GM18511 (cell line): ENCODE data around the gene PHACTR3.

Experiments
- ATAC-seq: cut with Tn5 transposase; IDR thresholded peaks from one replicate; pipeline ENCODE4 v1.9.1; 2021; ENCODE audit warnings: mild to moderate bottlenecking, moderate library complexity; ENCODE audit not compliant: unreplicated experiment

The PHACTR3 gene

DNA sequence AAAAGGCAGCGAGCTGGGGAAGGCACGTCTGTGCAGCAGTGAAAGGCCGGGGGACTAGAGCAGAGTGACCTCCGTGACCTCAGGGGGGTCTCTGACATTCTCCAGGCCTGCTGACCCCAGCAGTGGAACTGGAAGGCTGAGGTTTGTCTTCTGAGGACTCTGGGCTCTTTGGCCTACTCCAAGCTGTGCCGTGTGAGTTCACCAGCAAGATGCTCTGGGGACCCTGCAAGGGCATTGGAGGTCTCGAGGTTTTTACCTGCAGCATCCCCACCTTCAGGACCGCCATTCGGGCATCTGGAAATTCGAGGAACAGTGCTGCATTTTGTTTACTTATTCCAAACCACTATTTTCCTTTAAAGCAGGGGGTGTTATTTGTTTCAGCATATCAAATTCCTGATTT lies 140.9 kb downstream of the PHACTR3 start:
- no peak for ATAC-seq

DNA sequence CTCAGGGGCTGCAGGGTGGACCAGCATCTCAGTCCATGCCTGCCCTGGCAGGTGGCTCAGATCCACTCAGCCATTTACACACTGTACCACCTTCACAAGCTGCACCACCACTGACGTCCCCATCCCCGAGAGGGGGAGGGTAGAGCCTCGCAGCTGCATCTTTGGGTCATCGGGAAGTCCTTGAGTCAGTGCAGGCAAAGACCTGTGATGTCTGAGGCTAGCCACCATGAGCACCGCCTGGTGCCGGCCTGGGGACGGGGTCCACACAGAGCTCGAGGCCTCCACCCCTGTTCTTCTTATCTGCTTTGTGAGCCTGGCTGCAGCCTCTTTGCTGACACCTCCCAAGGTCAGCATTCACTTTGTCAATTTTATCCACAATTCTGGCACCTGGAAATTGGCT lies 141.4 kb downstream of the PHACTR3 start:
- ATAC-seq, result no peak

DNA sequence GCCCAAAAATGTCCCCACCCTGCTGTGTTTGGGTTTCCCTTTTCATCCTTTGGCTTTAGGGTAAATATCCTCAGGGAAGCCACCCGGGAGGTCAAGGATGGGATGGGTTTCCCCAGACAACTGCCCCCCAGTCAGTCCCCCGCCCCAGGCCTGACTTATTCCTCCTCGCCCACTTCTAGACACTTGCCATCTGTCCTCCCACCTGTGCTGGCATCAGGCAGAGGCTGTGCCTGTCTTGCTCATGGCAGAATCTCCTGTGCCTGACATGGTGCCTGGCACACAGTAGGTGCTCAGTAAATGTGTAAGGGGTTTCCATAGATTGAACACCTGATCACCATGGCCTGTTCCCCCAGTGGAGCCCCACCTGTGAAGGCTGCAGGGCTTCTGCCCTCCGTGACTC lies 141.8 kb downstream of the PHACTR3 start:
- no peak for ATAC-seq

DNA sequence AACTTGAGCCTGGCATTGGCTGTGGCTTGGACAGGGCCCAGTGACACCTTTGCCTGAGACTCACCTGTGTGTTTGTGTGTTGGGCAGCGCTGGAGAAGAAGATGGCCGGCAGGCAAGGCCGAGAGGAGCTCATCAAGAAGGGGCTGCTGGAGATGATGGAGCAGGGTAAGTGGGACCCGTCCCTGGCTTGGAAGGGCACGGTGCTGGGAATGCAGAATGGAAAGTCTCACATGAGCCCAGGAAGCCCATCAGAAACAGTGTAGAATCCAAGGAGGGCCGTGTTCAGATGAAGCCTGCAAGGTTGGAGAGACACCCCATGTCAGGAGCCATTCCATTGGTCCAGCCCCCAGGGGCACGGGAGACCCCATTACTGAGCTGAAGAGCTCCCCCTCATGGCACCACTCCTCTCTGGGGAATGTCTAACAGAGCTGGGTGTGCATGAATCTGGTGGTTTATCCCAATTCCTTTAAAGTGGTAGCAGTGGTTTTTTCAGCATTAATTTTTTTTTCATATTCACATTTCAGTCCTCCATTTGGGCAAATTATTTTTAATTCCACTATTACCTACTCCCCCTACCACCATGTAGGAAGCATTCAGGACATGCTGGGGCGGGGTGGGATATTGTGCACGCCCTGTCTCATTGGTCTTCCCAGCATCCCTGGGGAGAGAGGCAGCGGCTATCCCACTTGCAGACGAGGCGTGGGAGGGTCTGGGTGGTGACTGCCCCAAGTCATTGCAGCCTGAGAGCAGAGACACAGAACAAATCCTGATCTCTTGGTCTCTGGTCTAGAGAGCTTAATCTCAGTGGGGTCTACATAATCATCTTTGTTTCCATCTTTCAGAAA lies 143.6 kb downstream of the PHACTR3 start:
- no peak for ATAC-seq

GRCh38 chr20:59748619-59749191 lies 144.4 kb downstream of the PHACTR3 start:
- no peak for ATAC-seq

- no peak for ATAC-seq
Measured at GRCh38 chr20:59749301-59749700, 145.0 kb downstream of the PHACTR3 start.

- no peak for ATAC-seq
Measured at GRCh38 chr20:59750209-59750840, 146.0 kb downstream of the PHACTR3 start.

DNA sequence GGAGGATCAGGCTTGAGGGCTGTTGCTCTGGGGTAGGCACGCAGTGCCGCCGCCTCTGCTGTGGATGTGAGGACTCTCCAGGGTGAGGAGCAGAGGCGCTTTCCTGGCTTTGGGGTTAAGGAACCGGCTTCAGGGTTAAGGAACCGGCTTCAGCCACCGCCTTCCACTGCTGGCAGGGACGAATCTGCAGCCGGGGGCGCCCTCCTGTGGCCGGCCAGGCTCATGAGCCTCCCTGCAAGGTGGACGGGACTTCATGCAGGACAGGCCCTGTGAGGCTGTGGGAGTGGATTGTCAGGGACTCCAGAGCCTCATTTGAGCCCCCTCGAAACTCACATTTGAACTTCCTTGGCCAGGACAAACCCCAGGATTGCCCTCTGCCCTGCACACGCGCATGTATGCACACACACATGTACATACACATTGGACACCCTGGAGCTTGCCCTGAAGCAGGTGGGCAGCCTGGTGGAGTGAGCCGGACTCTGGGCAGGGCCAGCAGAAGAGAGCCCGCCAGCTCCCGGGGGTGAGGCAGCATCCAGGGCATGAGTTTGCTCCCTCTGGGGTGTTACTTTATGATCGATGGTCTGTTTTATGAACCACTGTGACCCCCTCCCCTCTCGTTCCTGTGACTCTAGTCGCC lies 146.9 kb downstream of the PHACTR3 start:
- peak; percentile 57 for ATAC-seq

- peak; percentile 84 for ATAC-seq
Measured at GRCh38 chr20:59752101-59752586, 147.8 kb downstream of the PHACTR3 start.

- peak; percentile 47 for ATAC-seq
Measured at GRCh38 chr20:59752704-59753460, 148.5 kb downstream of the PHACTR3 start.

DNA sequence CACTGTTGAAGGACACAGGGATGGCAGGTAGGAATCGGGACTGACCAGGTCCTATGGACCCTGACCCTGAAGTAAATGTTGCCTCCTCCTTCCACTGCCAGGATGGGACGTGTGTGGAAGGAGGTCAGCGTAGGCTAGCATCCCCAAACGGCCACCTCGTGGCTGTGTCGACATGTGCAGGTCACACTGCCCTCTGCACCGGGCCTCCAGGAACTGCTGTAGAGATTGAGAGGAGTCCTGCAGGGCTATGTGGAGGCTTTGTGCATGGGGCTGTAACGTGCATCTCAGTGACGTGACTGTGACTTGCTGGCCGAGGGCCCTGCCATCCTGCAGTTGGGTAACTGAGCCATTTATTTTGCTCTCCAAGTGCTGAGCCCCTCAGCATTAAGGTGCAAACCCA lies 149.5 kb downstream of the PHACTR3 start:
- ATAC-seq, result no peak

- ATAC-seq, result no peak
Measured at GRCh38 chr20:59754551-59754950, 150.2 kb downstream of the PHACTR3 start.

GRCh38 chr20:59756241-59756640 lies 151.9 kb downstream of the PHACTR3 start:
- ATAC-seq, result no peak

DNA sequence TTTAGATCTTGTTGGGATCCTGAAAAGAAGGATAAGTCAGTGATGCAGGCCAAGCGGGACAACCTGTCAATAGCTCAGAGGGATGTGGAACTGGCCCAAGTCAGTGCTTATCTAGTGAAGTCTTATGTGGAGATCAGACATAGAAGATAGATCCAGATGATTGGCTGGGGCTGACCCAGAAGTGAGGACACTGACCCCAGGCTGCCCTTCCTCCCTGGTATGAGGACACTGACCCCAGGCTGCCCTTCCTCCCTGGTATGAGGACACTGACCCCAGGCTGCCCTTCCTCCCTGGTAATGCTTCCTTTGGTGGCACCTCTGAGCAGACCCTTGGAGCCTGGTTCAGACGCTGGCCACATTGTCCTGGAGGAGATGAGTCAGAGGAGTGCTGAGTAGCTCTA lies 159.7 kb downstream of the PHACTR3 start:
- ATAC-seq, result no peak

- no peak for ATAC-seq
Measured at GRCh38 chr20:59765599-59766177, 161.3 kb downstream of the PHACTR3 start.

GRCh38 chr20:59767656-59768055 lies 163.3 kb downstream of the PHACTR3 start:
- ATAC-seq, result no peak

DNA sequence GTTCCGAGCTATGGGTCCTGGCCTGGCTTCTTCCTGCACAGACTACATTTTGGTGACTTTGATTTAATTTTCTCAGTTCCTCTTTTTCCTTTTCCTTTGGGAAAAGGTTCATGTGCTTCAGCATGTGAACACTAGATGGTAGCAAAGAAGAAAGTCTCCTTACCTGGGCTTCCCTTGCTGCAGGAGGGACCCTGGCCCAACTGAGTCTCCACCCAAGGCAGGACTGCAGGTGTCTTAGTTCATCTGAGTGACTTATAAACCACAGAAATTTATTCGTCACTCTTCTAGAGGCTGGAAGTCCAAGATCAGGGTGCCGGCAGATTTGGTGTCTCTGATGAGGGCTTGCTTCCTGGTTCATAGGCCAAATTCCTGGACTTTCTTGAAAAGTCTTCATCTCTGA lies 165.9 kb downstream of the PHACTR3 start:
- no peak for ATAC-seq

DNA sequence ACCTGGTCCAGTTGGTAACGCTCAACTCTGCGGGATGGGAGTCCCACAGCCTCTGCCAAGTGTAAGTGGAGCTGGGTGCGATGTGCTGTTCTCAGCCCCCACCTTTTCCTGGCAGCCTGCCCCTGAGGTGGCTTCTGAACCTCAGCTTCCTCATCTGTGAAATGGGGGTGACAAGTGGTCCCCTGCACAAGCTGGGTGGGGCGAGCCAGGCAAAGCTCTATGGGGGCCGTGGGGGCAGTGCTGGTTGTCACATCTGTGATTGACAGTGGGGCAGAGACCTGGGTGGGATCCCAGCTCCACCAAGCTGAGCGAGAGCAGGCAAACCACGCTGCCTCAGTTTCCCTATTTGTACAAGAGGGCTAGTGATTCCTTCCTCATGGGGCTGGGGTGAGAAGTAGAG lies 166.5 kb downstream of the PHACTR3 start:
- ATAC-seq, result no peak

DNA sequence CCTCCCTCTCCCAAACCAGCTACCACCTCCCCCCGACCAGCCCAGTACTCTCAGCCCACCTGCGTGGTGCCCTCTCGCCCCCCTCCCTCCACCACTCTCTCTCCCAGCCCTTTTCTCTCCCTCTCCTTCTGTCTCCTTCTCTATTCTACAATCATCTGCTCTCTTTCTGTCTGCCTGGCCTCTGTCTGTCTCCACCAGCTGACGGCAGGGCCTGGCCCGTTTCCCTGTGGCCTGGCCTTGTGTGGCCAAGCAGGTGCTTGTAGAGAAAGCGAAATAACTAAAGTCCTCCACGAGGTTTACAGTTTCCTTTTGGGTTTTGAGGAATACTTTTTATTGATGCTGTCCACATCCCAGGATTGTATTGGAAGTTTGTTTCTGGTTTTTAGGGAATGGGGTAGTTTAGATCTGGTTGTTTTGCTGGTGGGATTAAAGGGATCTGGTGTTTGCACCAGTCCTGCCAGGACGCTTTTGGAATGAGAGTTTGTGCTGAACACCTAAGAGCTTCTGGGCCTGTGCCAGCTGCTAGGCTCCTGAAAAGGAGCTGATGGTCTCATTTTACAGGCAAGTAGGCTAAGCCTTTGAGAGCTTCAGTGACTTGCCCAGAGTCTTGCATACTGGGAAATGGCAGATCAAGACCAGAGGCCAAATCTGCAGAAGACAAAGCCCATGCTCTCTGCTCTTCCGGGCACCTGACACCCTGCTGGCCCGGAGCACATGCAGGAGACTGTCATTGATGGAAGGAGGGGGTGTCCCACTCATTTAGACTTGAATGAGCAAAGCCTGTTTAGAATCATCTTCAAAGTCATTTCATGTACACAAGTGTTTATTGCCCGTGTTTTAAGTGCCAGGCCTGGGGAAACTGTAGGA lies 167.4 kb downstream of the PHACTR3 start:
- no peak for ATAC-seq

DNA sequence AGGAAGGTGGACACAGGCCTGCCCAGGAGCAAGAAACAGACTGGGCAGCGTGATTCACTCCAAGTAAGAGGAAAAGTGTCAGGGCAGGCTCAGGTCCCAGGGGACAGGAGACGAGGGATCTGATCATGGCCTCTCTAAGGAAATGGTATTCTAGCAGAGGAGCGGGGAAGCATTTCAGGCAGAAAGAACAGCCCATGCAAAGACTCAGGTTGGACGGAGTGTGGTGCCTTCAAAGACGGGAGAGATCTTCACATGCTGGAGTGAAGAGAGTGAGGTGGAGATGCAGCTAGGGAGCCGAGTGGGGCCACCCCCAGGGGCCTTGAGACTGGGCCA lies 168.0 kb downstream of the PHACTR3 start:
- ATAC-seq, result no peak
